ENCODE measurements around the gene FNDC4. TPM values are rescaled to one million over a fixed set of nuclear protein-coding genes. Genes with fewer than 3 reads are reported as not detected.

The FNDC4 gene
- polyA plus RNA-seq, 3 donors, result not detected

DNA sequence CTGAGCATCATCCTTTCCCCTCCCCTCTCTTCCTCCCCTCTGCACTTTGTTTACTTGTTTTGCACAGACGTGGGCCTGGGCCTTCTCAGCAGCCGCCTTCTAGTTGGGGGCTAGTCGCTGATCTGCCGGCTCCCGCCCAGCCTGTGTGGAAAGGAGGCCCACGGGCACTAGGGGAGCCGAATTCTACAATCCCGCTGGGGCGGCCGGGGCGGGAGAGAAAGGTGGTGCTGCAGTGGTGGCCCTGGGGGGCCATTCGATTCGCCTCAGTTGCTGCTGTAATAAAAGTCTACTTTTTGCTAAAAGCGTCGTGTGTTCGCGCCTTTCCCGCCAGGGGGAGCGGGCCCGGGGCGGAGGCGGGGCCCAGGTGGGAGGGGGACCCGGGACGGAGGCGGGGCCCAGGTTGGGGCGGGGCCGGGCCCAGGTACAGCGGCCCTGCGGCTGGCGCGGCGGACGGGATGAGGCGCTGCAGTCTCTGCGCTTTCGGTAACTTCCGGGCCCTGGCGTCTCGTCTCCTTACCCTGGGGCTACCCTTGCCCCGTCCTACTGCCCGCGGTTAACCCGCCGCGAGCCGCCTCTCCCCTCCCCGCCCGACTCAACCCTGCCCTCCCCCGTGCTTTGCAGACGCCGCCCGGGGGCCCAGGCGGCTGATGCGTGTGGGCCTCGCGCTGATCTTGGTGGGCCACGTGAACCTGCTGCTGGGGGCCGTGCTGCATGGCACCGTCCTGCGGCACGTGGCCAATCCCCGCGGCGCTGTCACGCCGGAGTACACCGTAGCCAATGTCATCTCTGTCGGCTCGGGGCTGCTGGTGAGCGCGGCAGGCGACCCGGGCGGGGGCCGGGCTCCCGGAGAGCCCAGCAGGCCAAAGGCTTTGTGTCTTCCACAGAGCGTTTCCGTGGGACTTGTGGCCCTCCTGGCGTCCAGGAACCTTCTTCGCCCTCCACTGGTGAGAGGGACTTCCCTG is 52.8 kb downstream of the FNDC4 start, which contains the start of gene KRTCAP3:
KRTCAP3 (plus strand) TSS at position 424 of the 962 bp plus-strand sequence; CDS start at position 456, 32 bp downstream.
- H3K27ac ChIP-seq (ENCODE audit: low read depth in 1 of 2, low read length in 2 of 2), result peak within 1 kb of the TSS in 1 of 2 donors; percentile 36
- no peaks in the 10 kb centered on the region for H3K9me3 ChIP-seq (replicated peaks in 1 of 2; ENCODE audit: control insufficient read depth in 1 of 2, insufficient read depth in 1 of 2, low read length in 2 of 2)
- Mint-ChIP-seq H3K27me3 (ENCODE audit: low read depth in 3 of 3) (no peaks in the 10 kb centered on the region), H3K36me3 (peaks cover 58 to 80% of the 10 kb centered on the region in 2 donors), H3K9me3 (peaks cover 0 to 2% (median 0%) of the 10 kb centered on the region in 7 donors), H3K27ac (peak within 1 kb of the TSS; percentile 16 to 76 (median 51)), H3K4me1 (peaks cover 4% of the 10 kb centered on the region), H3K4me3 (no peak within 1 kb of the TSS)
- no peak within 1 kb of the TSS for H2AFZ ChIP-seq (ENCODE audit: insufficient read depth, low read depth, low read length, poor library complexity, severe bottlenecking)
- H3K4me1 ChIP-seq (ENCODE audit: control insufficient read depth in 1 of 2, insufficient read depth in 2 of 2, low read length in 2 of 2), result no peaks in the 10 kb centered on the region
- peaks cover 47 to 66% of the 10 kb centered on the region in 2 donors for H3K36me3 ChIP-seq (replicated peaks in 1 of 2; ENCODE audit: control insufficient read depth in 1 of 2, insufficient read depth in 2 of 2, low read length in 2 of 2)
- 86% methylated on average over 78 of the region's 80 CpGs for WGBS (ENCODE audit: insufficient coverage)
- no peak within 1 kb of the TSS for H3K4me2 ChIP-seq (replicated peaks; ENCODE audit: extremely low read depth, low read length, poor library complexity, severe bottlenecking)
- H3K4me3 ChIP-seq (replicated peaks in 1 of 3; ENCODE audit: low read depth in 2 of 3, low read length in 3 of 3), result no peak within 1 kb of the TSS
- peaks cover 4% of the 10 kb centered on the region for H4K20me1 ChIP-seq (ENCODE audit: insufficient read depth, low read length)
- no peak within 1 kb of the TSS for H3K9ac ChIP-seq (ENCODE audit: insufficient read depth, low read length, poor library complexity, severe bottlenecking)
- TF ChIP-seq, protein P1, sequence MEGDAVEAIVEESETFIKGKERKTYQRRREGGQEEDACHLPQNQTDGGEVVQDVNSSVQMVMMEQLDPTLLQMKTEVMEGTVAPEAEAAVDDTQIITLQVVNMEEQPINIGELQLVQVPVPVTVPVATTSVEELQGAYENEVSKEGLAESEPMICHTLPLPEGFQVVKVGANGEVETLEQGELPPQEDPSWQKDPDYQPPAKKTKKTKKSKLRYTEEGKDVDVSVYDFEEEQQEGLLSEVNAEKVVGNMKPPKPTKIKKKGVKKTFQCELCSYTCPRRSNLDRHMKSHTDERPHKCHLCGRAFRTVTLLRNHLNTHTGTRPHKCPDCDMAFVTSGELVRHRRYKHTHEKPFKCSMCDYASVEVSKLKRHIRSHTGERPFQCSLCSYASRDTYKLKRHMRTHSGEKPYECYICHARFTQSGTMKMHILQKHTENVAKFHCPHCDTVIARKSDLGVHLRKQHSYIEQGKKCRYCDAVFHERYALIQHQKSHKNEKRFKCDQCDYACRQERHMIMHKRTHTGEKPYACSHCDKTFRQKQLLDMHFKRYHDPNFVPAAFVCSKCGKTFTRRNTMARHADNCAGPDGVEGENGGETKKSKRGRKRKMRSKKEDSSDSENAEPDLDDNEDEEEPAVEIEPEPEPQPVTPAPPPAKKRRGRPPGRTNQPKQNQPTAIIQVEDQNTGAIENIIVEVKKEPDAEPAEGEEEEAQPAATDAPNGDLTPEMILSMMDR (IDR thresholded peaks at IDR 0.05), result no peak
- intact Hi-C loops (cut with micrococcal nuclease), result no loop called here
- H3K27me3 ChIP-seq (ENCODE audit: control insufficient read depth in 2 of 2, insufficient read depth in 2 of 2, low read length in 2 of 2), result no peaks in the 10 kb centered on the region
- H3K79me2 ChIP-seq (ENCODE audit: insufficient read depth, low read length), result no peaks in the 10 kb centered on the region
- DNase-seq, result no peak

Small RNA genes within 50 kb of the gene (small RNA-seq; reads per million reads assigned to genes)
- gene RNU6-986P (ENCODE audit: insufficient read length, low read depth), result not detected

Other genes starting within 250 kb of the FNDC4 start
- under 1 TPM in 1 of 3 donors, not detected in 2; 0.08 TPM for gene SLC30A3, start 232.2 kb downstream of the FNDC4 start, polyA plus RNA-seq
- not detected for gene DNAJC5G, start 219.8 kb downstream of the FNDC4 start, polyA plus RNA-seq
- not detected for gene TRIM54, start 212.8 kb downstream of the FNDC4 start, polyA plus RNA-seq
- gene UCN, start 186.8 kb downstream of the FNDC4 start, polyA plus RNA-seq, result 1 to 10 TPM in 1 of 3 donors, under 1 TPM in 2; 0.39 to 2.2 (median 0.60) TPM
- gene MPV17, start 172.1 kb downstream of the FNDC4 start, polyA plus RNA-seq, result 100 to 1,000 TPM; 136 to 160 (median 160) TPM
- 10 to 100 TPM; 34.4 to 70.8 (median 41.7) TPM for gene GTF3C2, start 138.4 kb downstream of the FNDC4 start, polyA plus RNA-seq
- 10 to 100 TPM; 29.5 to 42.3 (median 39.3) TPM for gene EIF2B4, start 124.9 kb downstream of the FNDC4 start, polyA plus RNA-seq
- 100 to 1,000 TPM in 2 of 3 donors, 10 to 100 TPM in 1; 86.6 to 338 (median 291) TPM for gene SNX17, start 124.6 kb downstream of the FNDC4 start, polyA plus RNA-seq
- gene ZNF513, start 114.5 kb downstream of the FNDC4 start, polyA plus RNA-seq, result 10 to 100 TPM in 1 of 3 donors, 1 to 10 TPM in 2; 2.4 to 36.8 (median 2.6) TPM
- gene PPM1G, start 85.6 kb downstream of the FNDC4 start, polyA plus RNA-seq, result 10 to 100 TPM; 31.9 to 54.3 (median 47.3) TPM
- 100 to 1,000 TPM in 2 of 3 donors, 10 to 100 TPM in 1; 95.6 to 108 (median 102) TPM for gene NRBP1, start 66.6 kb downstream of the FNDC4 start, polyA plus RNA-seq
- 1 to 10 TPM in 1 of 3 donors, not detected in 2; 2.5 TPM for gene KRTCAP3, start 52.8 kb downstream of the FNDC4 start, polyA plus RNA-seq
- 10 to 100 TPM in 1 of 3 donors, 1 to 10 TPM in 2; 1.7 to 12.8 (median 3.6) TPM for gene IFT172, start 5.5 kb downstream of the FNDC4 start, polyA plus RNA-seq
- gene GCKR, start 1.6 kb upstream of the FNDC4 start, polyA plus RNA-seq, result not detected
- gene ZNF512, start 87.8 kb upstream of the FNDC4 start, polyA plus RNA-seq, result 10 to 100 TPM in 2 of 3 donors, 1 to 10 TPM in 1; 6.7 to 13.1 (median 12.8) TPM
- under 1 TPM; 0.22 to 0.61 (median 0.53) TPM for gene CCDC121, start 133.8 kb upstream of the FNDC4 start, polyA plus RNA-seq
- 10 to 100 TPM; 16.1 to 49.8 (median 46.8) TPM for gene GPN1, start 133.8 kb upstream of the FNDC4 start, polyA plus RNA-seq
- gene SUPT7L, start 168.4 kb upstream of the FNDC4 start, polyA plus RNA-seq, result 10 to 100 TPM; 10.7 to 59.0 (median 12.2) TPM
- gene SLC4A1AP, start 168.7 kb upstream of the FNDC4 start, polyA plus RNA-seq, result 10 to 100 TPM; 12.7 to 24.9 (median 18.3) TPM

All from CD14-positive monocyte (primary cell).